CD14-positive monocyte (primary cell): ENCODE results near the gene MSN. TPM values are rescaled to one million over a fixed set of nuclear protein-coding genes. Genes with fewer than 3 reads are reported as not detected.

Source experiments
- DNase-seq, 3 donors: peaks; one replicate each; pipeline ENCODE4 v3.0.0-alpha.2; 2011 to 2022
- H2AFZ ChIP-seq: 2 replicates; pipeline ENCODE4 v1.6.0; 2012; ENCODE audit warnings: mild to moderate bottlenecking, low read depth, low read length, inconsistent platforms; ENCODE audit not compliant: insufficient read depth, poor library complexity, severe bottlenecking
- H3K27ac ChIP-seq, 2 donors: 1 replicate in 1 of 2; 2 replicates in 1 of 2; pipeline ENCODE4 v1.5.1; 2012 to 2013; ENCODE audit warnings: low read length in 2 of 2, control low read depth in 1 of 2, inconsistent platforms in 1 of 2, low read depth in 1 of 2, mild to moderate bottlenecking in 1 of 2
- H3K27me3 ChIP-seq, 2 donors: one replicate each; pipeline versions ENCODE4 v1.6.0 to v1.6.1; 2011 to 2013; ENCODE audit warnings: low read length in 2 of 2; ENCODE audit not compliant: control insufficient read depth in 2 of 2, insufficient read depth in 2 of 2
- H3K36me3 ChIP-seq, 2 donors: replicated peaks in 1 of 2; 1 replicate in 1 of 2; 2 replicates in 1 of 2; pipeline versions ENCODE4 v1.5.1 to v1.6.1; 2012 to 2013; ENCODE audit warnings: low read length in 2 of 2, control low read depth in 1 of 2, inconsistent platforms in 1 of 2, mild to moderate bottlenecking in 1 of 2; ENCODE audit not compliant: insufficient read depth in 2 of 2, control insufficient read depth in 1 of 2
- H3K4me1 ChIP-seq, 2 donors: 1 replicate in 1 of 2; 2 replicates in 1 of 2; pipeline versions ENCODE4 v1.5.1 to v1.6.1; 2012 to 2013; ENCODE audit warnings: low read length in 2 of 2, control low read depth in 1 of 2, inconsistent platforms in 1 of 2, mild to moderate bottlenecking in 1 of 2, moderate library complexity in 1 of 2; ENCODE audit not compliant: insufficient read depth in 2 of 2, control insufficient read depth in 1 of 2
- H3K4me2 ChIP-seq: replicated peaks from 2 replicates; pipeline ENCODE3; 2012; ENCODE audit warnings: low read length, moderate library complexity, mild to moderate bottlenecking; ENCODE audit not compliant: poor library complexity, severe bottlenecking; ENCODE audit errors: extremely low read depth
- H3K4me3 ChIP-seq, 3 experiments: fragments of 200-600 bp in 1 of 3; sonication (generic) in 1 of 3; replicated peaks in 1 of 3; 1 replicate in 2 of 3; 2 replicates in 1 of 3; pipeline ENCODE4 v1.5.1; 2011 to 2013; ENCODE audit warnings: low read length in 3 of 3, mild to moderate bottlenecking in 3 of 3, control low read depth in 2 of 3, low read depth in 2 of 3, inconsistent platforms in 1 of 3, moderate library complexity in 1 of 3
- H3K79me2 ChIP-seq: 2 replicates; pipeline ENCODE4 v1.6.0; 2012; ENCODE audit warnings: mild to moderate bottlenecking, control low read depth, inconsistent platforms, low read length, moderate library complexity; ENCODE audit not compliant: insufficient read depth
- H3K9ac ChIP-seq: 2 replicates; pipeline ENCODE4 v1.6.0; 2017; ENCODE audit warnings: low read length, mild to moderate bottlenecking; ENCODE audit not compliant: insufficient read depth, poor library complexity, severe bottlenecking
- H3K9me3 ChIP-seq, 2 donors: replicated peaks in 1 of 2; 1 replicate in 1 of 2; 2 replicates in 1 of 2; pipeline versions ENCODE4 v1.5.1 to v1.6.1; 2012 to 2013; ENCODE audit warnings: low read length in 2 of 2, control low read depth in 1 of 2; ENCODE audit not compliant: control insufficient read depth in 1 of 2, insufficient read depth in 1 of 2
- H4K20me1 ChIP-seq: 2 replicates; pipeline ENCODE4 v1.6.0; 2012; ENCODE audit warnings: mild to moderate bottlenecking, low read length, control low read depth, moderate library complexity; ENCODE audit not compliant: insufficient read depth
- H3K27ac Mint-ChIP-seq, 7 donors: one replicate each; pipeline ENCODE4 v1.8.0; 2020; ENCODE audit warnings: mild to moderate bottlenecking in 7 of 7, mixed read lengths in 7 of 7, moderate library complexity in 6 of 7, inconsistent platforms in 2 of 7
- H3K27me3 Mint-ChIP-seq, 3 donors: one replicate each; pipeline ENCODE4 v1.8.0; 2021 to 2022; ENCODE audit warnings: low read depth in 3 of 3, mild to moderate bottlenecking in 3 of 3, mixed read lengths in 3 of 3, moderate library complexity in 3 of 3, inconsistent platforms in 1 of 3
- H3K36me3 Mint-ChIP-seq, 2 donors: one replicate each; pipeline ENCODE4 v1.8.0; 2020; ENCODE audit warnings: mixed read lengths in 2 of 2, inconsistent platforms in 1 of 2, mild to moderate bottlenecking in 1 of 2
- H3K4me1 Mint-ChIP-seq: one replicate; pipeline ENCODE4 v1.8.0; 2020; ENCODE audit warnings: mild to moderate bottlenecking, mixed read lengths
- H3K4me3 Mint-ChIP-seq, 2 donors: one replicate each; pipeline ENCODE4 v1.8.0; 2020; ENCODE audit warnings: mild to moderate bottlenecking in 2 of 2, mixed read lengths in 2 of 2, moderate library complexity in 1 of 2
- H3K9me3 Mint-ChIP-seq, 7 donors: one replicate each; pipeline ENCODE4 v1.8.0; 2020 to 2022; ENCODE audit warnings: mixed read lengths in 7 of 7, mild to moderate bottlenecking in 6 of 7, moderate library complexity in 6 of 7, inconsistent platforms in 2 of 7
- CTCF ChIP-seq: fragments of 200-600 bp; IDR thresholded peaks from one replicate; pipeline ENCODE4 v1.8.0; 2022; ENCODE audit warnings: antibody characterized with exemption, mild to moderate bottlenecking
- WGBS: methylation state at CpG from one replicate; pipeline ENCODE4 v1.1.5; 2013; ENCODE audit warnings: missing lambda C conversion rate; ENCODE audit not compliant: insufficient coverage; 5-methylcytosine and 5-hydroxymethylcytosine counted together
- intact Hi-C, 2 donors: fragments of 100-400 bp; cut with micrococcal nuclease; formaldehyde crosslinking; loops; one replicate each; pipeline versions ENCODE4 v1.15.0 to v1.15.1; 2023
- polyA plus RNA-seq, 3 donors: library from polyadenylated mRNA; depleted of rRNA in 1 of 3; unstranded in 2 of 3; stranded (reverse) in 1 of 3; fragments of 300-500 nt in 2 of 3; fragments of >200 nt in 1 of 3; fragmentation: Illumina TruSeq in 2 of 3; gene quantifications; 1 replicate in 2 of 3; 2 replicates in 1 of 3; pipeline ENCODE4 v1.2.3, GENCODE V29; 2012 to 2021

The MSN gene
- polyA plus RNA-seq, 3 donors = 441 to 888 (median 691) TPM

GRCh38 chrX:65750674-65751469 lies 83.4 kb downstream of the MSN start:
- Histone ChIP-seq H3K36me3 (no peaks in the 10 kb centered on the region), H2AFZ (no peak overlapping the region), H3K9me3 (no peaks in the 10 kb centered on the region), H3K4me3 (no peak overlapping the region), H3K79me2 (no peaks in the 10 kb centered on the region), H3K27me3 (peaks cover 0 to 34% of the 10 kb centered on the region in 2 donors), H3K9ac (no peak overlapping the region), H3K27ac (no peak overlapping the region), H3K4me2 (peak overlapping the region; percentile 20), H3K4me1 (peaks cover 21 to 26% of the 10 kb centered on the region in 2 donors), H4K20me1 (no peaks in the 10 kb centered on the region)
- H3K9me3 Mint-ChIP-seq = peaks cover 0 to 8% (median 5%) of the 10 kb centered on the region in 7 donors
- intact Hi-C loops = no loop called here
- H3K27me3 Mint-ChIP-seq = peaks cover 0 to 50% (median 1%) of the 10 kb centered on the region in 3 donors
- 0% methylated on average over 2 of the region's 6 CpGs for WGBS
- H3K4me1 Mint-ChIP-seq = peaks cover 38% of the 10 kb centered on the region
- H3K4me3 Mint-ChIP-seq = peak overlapping the region in 1 of 2 donors; percentile 60
- H3K36me3 Mint-ChIP-seq = no peaks in the 10 kb centered on the region
- H3K27ac Mint-ChIP-seq = peak overlapping the region in 2 of 7 donors; percentile 34 to 52
- no peak for TF ChIP-seq CTCF
- DNase-seq = no peak

GRCh38 chrX:65751519-65751918 lies 84.1 kb downstream of the MSN start:
- no peaks in the 10 kb centered on the region for H3K36me3 Mint-ChIP-seq
- no peaks in the 10 kb centered on the region for H3K79me2 ChIP-seq
- H4K20me1 ChIP-seq = no peaks in the 10 kb centered on the region
- H3K36me3 ChIP-seq = no peaks in the 10 kb centered on the region
- no peaks in the 10 kb centered on the region for H3K9me3 ChIP-seq
- intact Hi-C loops = no loop called here
- WGBS = no CpG with 5 or more reads among the region's 2 CpGs
- peak overlapping the region in 1 of 7 donors; percentile 52 for H3K27ac Mint-ChIP-seq
- no peak overlapping the region for H3K27ac ChIP-seq
- no peak overlapping the region for H3K4me3 ChIP-seq
- H2AFZ ChIP-seq = no peak overlapping the region
- no peak overlapping the region for H3K9ac ChIP-seq
- H3K4me1 Mint-ChIP-seq = peaks cover 34% of the 10 kb centered on the region
- peaks cover 21 to 26% of the 10 kb centered on the region in 2 donors for H3K4me1 ChIP-seq
- peaks cover 0 to 36% of the 10 kb centered on the region in 2 donors for H3K27me3 ChIP-seq
- DNase-seq = peak in 2 of 3 donors; percentile 12 to 13
- H3K4me2 ChIP-seq = peak overlapping the region; percentile 20
- no peak for TF ChIP-seq CTCF
- H3K4me3 Mint-ChIP-seq = peak overlapping the region in 1 of 2 donors; percentile 57
- peaks cover 0 to 51% (median 1%) of the 10 kb centered on the region in 3 donors for H3K27me3 Mint-ChIP-seq
- peaks cover 0 to 8% (median 5%) of the 10 kb centered on the region in 7 donors for H3K9me3 Mint-ChIP-seq
